ENCODE measurements around the gene VPS33A.

Gene VPS33A

DNA sequence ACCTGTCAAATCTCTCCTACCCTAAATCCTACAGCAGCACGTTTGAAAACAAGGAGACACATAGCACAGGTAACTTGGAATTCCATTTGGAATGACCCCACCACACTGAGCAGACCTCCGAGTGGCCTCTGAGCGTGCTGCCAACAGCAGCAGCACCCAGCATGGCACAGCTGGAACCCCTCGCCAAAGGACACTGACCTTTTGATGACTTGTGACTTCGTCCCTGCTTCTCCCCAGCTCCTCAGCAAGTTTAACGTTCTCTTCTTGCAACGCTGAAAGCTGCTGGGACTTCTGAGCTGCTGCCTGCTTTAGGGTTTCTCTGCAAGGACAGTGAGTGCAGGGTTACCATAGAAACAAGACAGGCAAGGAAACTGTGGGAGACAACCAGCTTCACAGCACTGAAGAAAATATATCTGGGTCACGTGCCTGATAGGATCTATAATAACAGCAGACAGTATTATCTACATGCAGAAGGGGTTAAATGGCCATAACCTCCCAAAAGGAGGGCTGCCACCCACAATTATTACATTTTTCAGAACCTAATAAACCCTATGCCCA is 43.3 kb upstream of the VPS33A start:
- Histone ChIP-seq H3K36me3 (replicated peaks; ENCODE audit: low read depth, low read length) (peaks cover 20% of the 10 kb centered on the region), H3K4me1 (ENCODE audit: low read length) (no peaks in the 10 kb centered on the region), H3K27ac (ENCODE audit: low read length) (no peak overlapping the region), H3K4me2 (ENCODE audit: low read length) (no peak overlapping the region), H3K4me3 (ENCODE audit: low read length) (no peak overlapping the region), H3K9me3 (ENCODE audit: insufficient read depth, low read length) (no peaks in the 10 kb centered on the region), H3K27me3 (ENCODE audit: low read depth, low read length) (no peaks in the 10 kb centered on the region), H2AFZ (ENCODE audit: low read depth, low read length) (no peak overlapping the region), H4K20me1 (ENCODE audit: insufficient read depth, low read length) (no peaks in the 10 kb centered on the region), H3K9ac (ENCODE audit: low read length) (no peak overlapping the region), H3K79me2 (ENCODE audit: low read length) (no peaks in the 10 kb centered on the region)
- TF ChIP-seq, protein P1, sequence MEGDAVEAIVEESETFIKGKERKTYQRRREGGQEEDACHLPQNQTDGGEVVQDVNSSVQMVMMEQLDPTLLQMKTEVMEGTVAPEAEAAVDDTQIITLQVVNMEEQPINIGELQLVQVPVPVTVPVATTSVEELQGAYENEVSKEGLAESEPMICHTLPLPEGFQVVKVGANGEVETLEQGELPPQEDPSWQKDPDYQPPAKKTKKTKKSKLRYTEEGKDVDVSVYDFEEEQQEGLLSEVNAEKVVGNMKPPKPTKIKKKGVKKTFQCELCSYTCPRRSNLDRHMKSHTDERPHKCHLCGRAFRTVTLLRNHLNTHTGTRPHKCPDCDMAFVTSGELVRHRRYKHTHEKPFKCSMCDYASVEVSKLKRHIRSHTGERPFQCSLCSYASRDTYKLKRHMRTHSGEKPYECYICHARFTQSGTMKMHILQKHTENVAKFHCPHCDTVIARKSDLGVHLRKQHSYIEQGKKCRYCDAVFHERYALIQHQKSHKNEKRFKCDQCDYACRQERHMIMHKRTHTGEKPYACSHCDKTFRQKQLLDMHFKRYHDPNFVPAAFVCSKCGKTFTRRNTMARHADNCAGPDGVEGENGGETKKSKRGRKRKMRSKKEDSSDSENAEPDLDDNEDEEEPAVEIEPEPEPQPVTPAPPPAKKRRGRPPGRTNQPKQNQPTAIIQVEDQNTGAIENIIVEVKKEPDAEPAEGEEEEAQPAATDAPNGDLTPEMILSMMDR (IDR thresholded peaks at IDR 0.05; ENCODE audit: low read depth, low read length) = no peak
- no peak for TF ChIP-seq EZH2phosphoT487 (IDR thresholded peaks at IDR 0.05; ENCODE audit: low read depth)

GRCh38 chr12:122308811-122309210 is 42.5 kb upstream of the VPS33A start:
- H3K4me1 ChIP-seq (ENCODE audit: low read length) = no peaks in the 10 kb centered on the region
- H3K27me3 ChIP-seq (ENCODE audit: low read depth, low read length) = no peaks in the 10 kb centered on the region
- H3K27ac ChIP-seq (ENCODE audit: low read length) = no peak overlapping the region
- H3K36me3 ChIP-seq (replicated peaks; ENCODE audit: low read depth, low read length) = peaks cover 20% of the 10 kb centered on the region
- no peaks in the 10 kb centered on the region for H4K20me1 ChIP-seq (ENCODE audit: insufficient read depth, low read length)
- H3K4me2 ChIP-seq (ENCODE audit: low read length) = no peak overlapping the region
- H3K4me3 ChIP-seq (ENCODE audit: low read length) = no peak overlapping the region
- TF ChIP-seq EZH2phosphoT487 (IDR thresholded peaks at IDR 0.05; ENCODE audit: low read depth) = no peak
- TF ChIP-seq, protein P1 (IDR thresholded peaks at IDR 0.05; ENCODE audit: low read depth, low read length) = no peak
- H3K9ac ChIP-seq (ENCODE audit: low read length) = no peak overlapping the region
- H3K9me3 ChIP-seq (ENCODE audit: insufficient read depth, low read length) = no peaks in the 10 kb centered on the region
- no peaks in the 10 kb centered on the region for H3K79me2 ChIP-seq (ENCODE audit: low read length)
- no peak overlapping the region for H2AFZ ChIP-seq (ENCODE audit: low read depth, low read length)

DNA sequence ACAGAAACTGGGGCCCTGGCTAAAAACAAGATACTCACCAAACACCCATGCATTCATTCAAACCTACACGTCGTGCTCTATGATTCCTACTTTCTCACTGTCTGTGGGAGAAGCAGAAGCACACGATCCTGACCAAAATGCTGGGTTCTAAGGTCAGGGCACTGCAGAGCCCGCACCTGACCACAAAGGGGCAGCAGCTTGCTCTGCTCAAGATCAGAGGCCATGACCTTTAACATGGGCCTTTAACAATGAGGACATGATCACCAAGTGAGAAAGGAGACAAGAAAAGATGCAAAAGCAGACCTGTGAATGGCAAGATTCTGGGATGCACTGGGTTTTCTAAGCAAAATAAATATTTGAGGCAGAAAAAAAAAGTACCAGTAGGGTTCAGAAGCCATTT is 40.1 kb upstream of the VPS33A start:
- Histone ChIP-seq H3K79me2 (ENCODE audit: low read length) (no peaks in the 10 kb centered on the region), H3K4me2 (ENCODE audit: low read length) (no peak overlapping the region), H3K4me1 (ENCODE audit: low read length) (no peaks in the 10 kb centered on the region), H4K20me1 (ENCODE audit: insufficient read depth, low read length) (no peaks in the 10 kb centered on the region), H3K4me3 (ENCODE audit: low read length) (no peak overlapping the region), H3K9ac (ENCODE audit: low read length) (no peak overlapping the region), H3K27me3 (ENCODE audit: low read depth, low read length) (no peaks in the 10 kb centered on the region), H2AFZ (ENCODE audit: low read depth, low read length) (no peak overlapping the region), H3K9me3 (ENCODE audit: insufficient read depth, low read length) (no peaks in the 10 kb centered on the region), H3K36me3 (replicated peaks; ENCODE audit: low read depth, low read length) (peaks cover 20% of the 10 kb centered on the region), H3K27ac (ENCODE audit: low read length) (no peak overlapping the region)
- no peak for TF ChIP-seq EZH2phosphoT487 (IDR thresholded peaks at IDR 0.05; ENCODE audit: low read depth)
- TF ChIP-seq, protein P1 (IDR thresholded peaks at IDR 0.05; ENCODE audit: low read depth, low read length) = peak; percentile 40

DNA sequence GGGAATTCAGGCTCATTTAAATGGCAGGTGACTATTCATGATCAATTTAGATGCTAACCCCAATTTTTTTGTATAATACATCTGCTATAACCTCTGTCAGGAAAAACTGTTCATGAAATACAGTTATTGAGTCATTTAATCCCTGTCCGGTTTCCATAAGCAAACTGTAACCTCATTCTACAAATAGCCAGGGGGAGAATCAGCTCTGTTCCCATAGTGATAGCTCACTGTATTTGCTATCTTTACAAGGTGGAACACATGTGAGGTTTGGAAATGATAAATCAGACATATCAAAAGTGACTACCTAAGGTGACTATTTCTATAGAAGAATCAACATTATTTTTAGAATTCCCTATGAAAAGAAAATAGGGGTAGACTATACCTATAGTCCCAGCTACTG is 38.6 kb upstream of the VPS33A start:
- Histone ChIP-seq H3K36me3 (replicated peaks; ENCODE audit: low read depth, low read length) (peaks cover 17% of the 10 kb centered on the region), H3K4me2 (ENCODE audit: low read length) (no peak overlapping the region), H3K9me3 (ENCODE audit: insufficient read depth, low read length) (no peaks in the 10 kb centered on the region), H3K4me3 (ENCODE audit: low read length) (no peak overlapping the region), H4K20me1 (ENCODE audit: insufficient read depth, low read length) (no peaks in the 10 kb centered on the region), H3K79me2 (ENCODE audit: low read length) (no peaks in the 10 kb centered on the region), H3K27ac (ENCODE audit: low read length) (no peak overlapping the region), H3K9ac (ENCODE audit: low read length) (no peak overlapping the region), H2AFZ (ENCODE audit: low read depth, low read length) (no peak overlapping the region), H3K4me1 (ENCODE audit: low read length) (no peaks in the 10 kb centered on the region), H3K27me3 (ENCODE audit: low read depth, low read length) (no peaks in the 10 kb centered on the region)
- TF ChIP-seq, protein P1 (IDR thresholded peaks at IDR 0.05; ENCODE audit: low read depth, low read length) = no peak
- no peak for TF ChIP-seq EZH2phosphoT487 (IDR thresholded peaks at IDR 0.05; ENCODE audit: low read depth)
